ENCODE data around the gene CHURC1. TPM values are rescaled to one million over a fixed set of nuclear protein-coding genes. Genes with fewer than 3 reads are reported as not detected.

CHURC1 gene
- total and polyA plus RNA-seq, 2 of the 13 experiments (the other 11 are each of a cell fraction or from before 2014, with no cell fraction given): 41.1 to 74.4 TPM

DNA sequence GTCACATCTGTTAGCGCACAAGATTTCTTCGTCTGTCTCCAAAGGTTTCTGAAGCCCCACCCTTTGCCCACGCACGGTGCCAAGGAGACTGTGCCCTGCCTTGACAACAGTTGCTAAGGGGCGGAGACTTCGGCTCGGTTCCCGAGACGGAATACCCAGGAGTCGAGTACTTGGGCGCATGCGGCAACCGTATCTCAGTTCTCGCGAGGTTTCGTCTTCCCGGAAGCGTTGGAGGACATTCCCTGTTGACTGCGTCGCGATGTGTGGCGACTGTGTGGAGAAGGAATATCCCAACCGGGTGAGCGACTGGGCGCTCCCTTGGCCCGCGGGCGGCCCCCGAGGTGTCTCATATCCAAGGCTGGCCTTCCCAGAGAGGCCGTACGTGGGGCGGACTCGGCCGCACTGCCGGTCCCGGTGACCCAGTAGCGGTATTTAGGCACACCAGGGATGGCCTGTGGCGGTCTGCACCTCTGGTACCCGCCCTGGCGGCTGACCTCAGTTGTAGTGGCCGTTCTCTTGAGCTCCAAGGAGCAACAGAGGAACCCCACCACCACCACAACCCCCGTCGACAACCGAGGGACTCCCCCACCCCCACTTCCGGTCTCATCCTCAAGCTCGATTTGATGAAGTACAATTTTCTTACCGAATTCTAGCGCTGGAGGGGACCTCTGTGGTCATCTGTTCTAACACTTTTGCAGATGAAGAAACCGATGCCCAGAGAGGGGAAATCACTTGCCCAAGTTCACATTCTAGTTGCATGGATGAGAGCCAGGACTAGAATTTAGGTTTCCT, at the start of gene CHURC1 (continued):
- no peak for TF ChIP-seq EP300 (IDR thresholded peaks at IDR 0.05; ENCODE audit: low read depth in 2 of 2, low read length in 2 of 2)
- TF ChIP-seq EP300 (CRISPR knock-in tag; IDR thresholded peaks at IDR 0.05; ENCODE audit: borderline replicate concordance): no peak
- TF ChIP-seq, protein P1, sequence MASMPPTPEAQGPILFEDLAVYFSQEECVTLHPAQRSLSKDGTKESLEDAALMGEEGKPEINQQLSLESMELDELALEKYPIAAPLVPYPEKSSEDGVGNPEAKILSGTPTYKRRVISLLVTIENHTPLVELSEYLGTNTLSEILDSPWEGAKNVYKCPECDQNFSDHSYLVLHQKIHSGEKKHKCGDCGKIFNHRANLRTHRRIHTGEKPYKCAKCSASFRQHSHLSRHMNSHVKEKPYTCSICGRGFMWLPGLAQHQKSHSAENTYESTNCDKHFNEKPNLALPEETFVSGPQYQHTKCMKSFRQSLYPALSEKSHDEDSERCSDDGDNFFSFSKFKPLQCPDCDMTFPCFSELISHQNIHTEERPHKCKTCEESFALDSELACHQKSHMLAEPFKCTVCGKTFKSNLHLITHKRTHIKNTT (CRISPR knock-in tag; IDR thresholded peaks at IDR 0.05): no peak
- TF ChIP-seq, protein P2, sequence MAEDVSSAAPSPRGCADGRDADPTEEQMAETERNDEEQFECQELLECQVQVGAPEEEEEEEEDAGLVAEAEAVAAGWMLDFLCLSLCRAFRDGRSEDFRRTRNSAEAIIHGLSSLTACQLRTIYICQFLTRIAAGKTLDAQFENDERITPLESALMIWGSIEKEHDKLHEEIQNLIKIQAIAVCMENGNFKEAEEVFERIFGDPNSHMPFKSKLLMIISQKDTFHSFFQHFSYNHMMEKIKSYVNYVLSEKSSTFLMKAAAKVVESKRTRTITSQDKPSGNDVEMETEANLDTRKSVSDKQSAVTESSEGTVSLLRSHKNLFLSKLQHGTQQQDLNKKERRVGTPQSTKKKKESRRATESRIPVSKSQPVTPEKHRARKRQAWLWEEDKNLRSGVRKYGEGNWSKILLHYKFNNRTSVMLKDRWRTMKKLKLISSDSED (CRISPR knock-in tag; IDR thresholded peaks at IDR 0.05): no peak
- peak; percentile 91 for TF ChIP-seq RBFOX2 (IDR thresholded peaks at IDR 0.05; ENCODE audit: low read depth, low read length)
- TF ChIP-seq RARG (CRISPR knock-in tag; IDR thresholded peaks at IDR 0.05; ENCODE audit: low read depth): no peak
- no peak for TF ChIP-seq ZNF850 (CRISPR knock-in tag; conservative IDR thresholded peaks at IDR 0.05)
- TF ChIP-seq, protein P3, sequence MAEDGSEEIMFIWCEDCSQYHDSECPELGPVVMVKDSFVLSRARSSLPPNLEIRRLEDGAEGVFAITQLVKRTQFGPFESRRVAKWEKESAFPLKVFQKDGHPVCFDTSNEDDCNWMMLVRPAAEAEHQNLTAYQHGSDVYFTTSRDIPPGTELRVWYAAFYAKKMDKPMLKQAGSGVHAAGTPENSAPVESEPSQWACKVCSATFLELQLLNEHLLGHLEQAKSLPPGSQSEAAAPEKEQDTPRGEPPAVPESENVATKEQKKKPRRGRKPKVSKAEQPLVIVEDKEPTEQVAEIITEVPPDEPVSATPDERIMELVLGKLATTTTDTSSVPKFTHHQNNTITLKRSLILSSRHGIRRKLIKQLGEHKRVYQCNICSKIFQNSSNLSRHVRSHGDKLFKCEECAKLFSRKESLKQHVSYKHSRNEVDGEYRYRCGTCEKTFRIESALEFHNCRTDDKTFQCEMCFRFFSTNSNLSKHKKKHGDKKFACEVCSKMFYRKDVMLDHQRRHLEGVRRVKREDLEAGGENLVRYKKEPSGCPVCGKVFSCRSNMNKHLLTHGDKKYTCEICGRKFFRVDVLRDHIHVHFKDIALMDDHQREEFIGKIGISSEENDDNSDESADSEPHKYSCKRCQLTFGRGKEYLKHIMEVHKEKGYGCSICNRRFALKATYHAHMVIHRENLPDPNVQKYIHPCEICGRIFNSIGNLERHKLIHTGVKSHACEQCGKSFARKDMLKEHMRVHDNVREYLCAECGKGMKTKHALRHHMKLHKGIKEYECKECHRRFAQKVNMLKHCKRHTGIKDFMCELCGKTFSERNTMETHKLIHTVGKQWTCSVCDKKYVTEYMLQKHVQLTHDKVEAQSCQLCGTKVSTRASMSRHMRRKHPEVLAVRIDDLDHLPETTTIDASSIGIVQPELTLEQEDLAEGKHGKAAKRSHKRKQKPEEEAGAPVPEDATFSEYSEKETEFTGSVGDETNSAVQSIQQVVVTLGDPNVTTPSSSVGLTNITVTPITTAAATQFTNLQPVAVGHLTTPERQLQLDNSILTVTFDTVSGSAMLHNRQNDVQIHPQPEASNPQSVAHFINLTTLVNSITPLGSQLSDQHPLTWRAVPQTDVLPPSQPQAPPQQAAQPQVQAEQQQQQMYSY (CRISPR knock-in tag; IDR thresholded peaks at IDR 0.05): no peak
- TF ChIP-seq, protein P4, sequence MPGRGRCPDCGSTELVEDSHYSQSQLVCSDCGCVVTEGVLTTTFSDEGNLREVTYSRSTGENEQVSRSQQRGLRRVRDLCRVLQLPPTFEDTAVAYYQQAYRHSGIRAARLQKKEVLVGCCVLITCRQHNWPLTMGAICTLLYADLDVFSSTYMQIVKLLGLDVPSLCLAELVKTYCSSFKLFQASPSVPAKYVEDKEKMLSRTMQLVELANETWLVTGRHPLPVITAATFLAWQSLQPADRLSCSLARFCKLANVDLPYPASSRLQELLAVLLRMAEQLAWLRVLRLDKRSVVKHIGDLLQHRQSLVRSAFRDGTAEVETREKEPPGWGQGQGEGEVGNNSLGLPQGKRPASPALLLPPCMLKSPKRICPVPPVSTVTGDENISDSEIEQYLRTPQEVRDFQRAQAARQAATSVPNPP (CRISPR knock-in tag; IDR thresholded peaks at IDR 0.05): no peak
- TF ChIP-seq, protein P5, sequence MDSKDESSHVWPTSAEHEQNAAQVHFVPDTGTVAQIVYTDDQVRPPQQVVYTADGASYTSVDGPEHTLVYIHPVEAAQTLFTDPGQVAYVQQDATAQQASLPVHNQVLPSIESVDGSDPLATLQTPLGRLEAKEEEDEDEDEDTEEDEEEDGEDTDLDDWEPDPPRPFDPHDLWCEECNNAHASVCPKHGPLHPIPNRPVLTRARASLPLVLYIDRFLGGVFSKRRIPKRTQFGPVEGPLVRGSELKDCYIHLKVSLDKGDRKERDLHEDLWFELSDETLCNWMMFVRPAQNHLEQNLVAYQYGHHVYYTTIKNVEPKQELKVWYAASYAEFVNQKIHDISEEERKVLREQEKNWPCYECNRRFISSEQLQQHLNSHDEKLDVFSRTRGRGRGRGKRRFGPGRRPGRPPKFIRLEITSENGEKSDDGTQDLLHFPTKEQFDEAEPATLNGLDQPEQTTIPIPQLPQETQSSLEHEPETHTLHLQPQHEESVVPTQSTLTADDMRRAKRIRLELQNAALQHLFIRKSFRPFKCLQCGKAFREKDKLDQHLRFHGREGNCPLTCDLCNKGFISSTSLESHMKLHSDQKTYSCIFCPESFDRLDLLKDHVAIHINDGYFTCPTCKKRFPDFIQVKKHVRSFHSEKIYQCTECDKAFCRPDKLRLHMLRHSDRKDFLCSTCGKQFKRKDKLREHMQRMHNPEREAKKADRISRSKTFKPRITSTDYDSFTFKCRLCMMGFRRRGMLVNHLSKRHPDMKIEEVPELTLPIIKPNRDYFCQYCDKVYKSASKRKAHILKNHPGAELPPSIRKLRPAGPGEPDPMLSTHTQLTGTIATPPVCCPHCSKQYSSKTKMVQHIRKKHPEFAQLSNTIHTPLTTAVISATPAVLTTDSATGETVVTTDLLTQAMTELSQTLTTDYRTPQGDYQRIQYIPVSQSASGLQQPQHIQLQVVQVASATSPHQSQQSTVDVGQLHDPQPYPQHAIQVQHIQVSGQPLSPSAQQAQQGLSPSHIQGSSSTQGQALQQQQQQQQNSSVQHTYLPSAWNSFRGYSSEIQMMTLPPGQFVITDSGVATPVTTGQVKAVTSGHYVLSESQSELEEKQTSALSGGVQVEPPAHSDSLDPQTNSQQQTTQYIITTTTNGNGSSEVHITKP (CRISPR knock-in tag; IDR thresholded peaks at IDR 0.05; ENCODE audit: low read depth): no peak
- no peak for TF ChIP-seq THYN1 (CRISPR knock-in tag; IDR thresholded peaks at IDR 0.05; ENCODE audit: borderline replicate concordance, low read depth)
- TF ChIP-seq, protein P6, sequence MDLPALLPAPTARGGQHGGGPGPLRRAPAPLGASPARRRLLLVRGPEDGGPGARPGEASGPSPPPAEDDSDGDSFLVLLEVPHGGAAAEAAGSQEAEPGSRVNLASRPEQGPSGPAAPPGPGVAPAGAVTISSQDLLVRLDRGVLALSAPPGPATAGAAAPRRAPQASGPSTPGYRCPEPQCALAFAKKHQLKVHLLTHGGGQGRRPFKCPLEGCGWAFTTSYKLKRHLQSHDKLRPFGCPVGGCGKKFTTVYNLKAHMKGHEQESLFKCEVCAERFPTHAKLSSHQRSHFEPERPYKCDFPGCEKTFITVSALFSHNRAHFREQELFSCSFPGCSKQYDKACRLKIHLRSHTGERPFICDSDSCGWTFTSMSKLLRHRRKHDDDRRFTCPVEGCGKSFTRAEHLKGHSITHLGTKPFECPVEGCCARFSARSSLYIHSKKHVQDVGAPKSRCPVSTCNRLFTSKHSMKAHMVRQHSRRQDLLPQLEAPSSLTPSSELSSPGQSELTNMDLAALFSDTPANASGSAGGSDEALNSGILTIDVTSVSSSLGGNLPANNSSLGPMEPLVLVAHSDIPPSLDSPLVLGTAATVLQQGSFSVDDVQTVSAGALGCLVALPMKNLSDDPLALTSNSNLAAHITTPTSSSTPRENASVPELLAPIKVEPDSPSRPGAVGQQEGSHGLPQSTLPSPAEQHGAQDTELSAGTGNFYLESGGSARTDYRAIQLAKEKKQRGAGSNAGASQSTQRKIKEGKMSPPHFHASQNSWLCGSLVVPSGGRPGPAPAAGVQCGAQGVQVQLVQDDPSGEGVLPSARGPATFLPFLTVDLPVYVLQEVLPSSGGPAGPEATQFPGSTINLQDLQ (CRISPR knock-in tag; IDR thresholded peaks at IDR 0.05): no peak
- TF ChIP-seq BORCS8-MEF2B (CRISPR knock-in tag; IDR thresholded peaks at IDR 0.05): no peak
